ENCODE data around the gene DND1.
"Not testable (repeated sequence)": the region's sequence is repeated elsewhere in the genome, so short reads cannot be mapped to it uniquely, and the experiment has no call there.

Gene DND1

DNA sequence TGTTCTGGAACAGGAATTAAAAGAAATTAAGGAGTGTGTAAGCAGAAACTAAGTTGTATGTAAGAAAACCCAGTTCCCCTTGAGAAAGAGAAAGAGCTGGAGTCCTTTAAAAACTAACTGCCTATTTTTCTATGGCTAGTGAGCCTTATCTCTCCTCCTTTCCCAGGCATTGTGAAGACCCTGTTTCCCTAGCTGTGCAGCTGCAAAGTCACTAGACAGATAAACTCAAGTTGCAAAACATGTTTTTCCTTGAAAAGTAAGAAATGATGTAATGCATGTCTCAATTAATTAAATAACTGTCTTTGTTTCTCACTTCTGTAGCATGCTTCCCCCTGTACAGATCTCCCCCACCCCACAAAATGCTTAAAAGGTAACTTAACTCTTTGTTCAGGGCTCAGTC lies 50.3 kb downstream of the DND1 start:
- not testable (repeated sequence) for H3K27ac ChIP-seq (ENCODE audit: low read depth, low read length); H3K9ac ChIP-seq (ENCODE audit: low read length); H3K27me3 ChIP-seq (ENCODE audit: control insufficient read depth in 1 of 2, insufficient read depth in 2 of 2, low read length in 2 of 2); H3K4me1 ChIP-seq (ENCODE audit: insufficient read depth, low read length); H3K4me3 ChIP-seq (ENCODE audit: low read depth in 1 of 2, low read length in 2 of 2); H3K9me3 ChIP-seq (ENCODE audit: low read length); H3K36me3 ChIP-seq (ENCODE audit: insufficient read depth, low read length)

DNA sequence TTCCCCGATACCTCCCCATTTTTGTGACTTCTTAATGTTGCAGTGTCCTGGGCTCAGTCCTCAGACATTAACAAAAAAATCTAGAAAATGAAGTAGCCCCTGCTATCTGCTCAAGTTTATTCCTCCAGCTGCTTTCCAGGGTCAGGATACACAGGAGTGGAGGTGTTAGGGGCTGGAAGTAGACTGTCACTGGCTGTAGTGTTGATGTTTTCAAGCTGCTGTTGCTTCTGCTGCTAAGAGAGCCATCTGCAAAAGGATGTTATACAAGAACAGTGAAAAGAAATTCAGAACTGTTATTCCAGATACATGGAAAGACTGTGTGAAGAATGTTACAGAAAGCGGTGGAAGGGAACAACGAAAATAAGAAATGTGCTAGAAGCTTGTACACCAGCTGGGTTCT lies 51.1 kb downstream of the DND1 start:
- no peak overlapping the region for H3K9ac ChIP-seq (ENCODE audit: low read length)
- H3K4me3 ChIP-seq (ENCODE audit: low read depth in 1 of 2, low read length in 2 of 2): no peak overlapping the region
- no peaks in the 10 kb centered on the region for H3K36me3 ChIP-seq (ENCODE audit: insufficient read depth, low read length)
- H3K27me3 ChIP-seq (ENCODE audit: control insufficient read depth in 1 of 2, insufficient read depth in 2 of 2, low read length in 2 of 2): no peaks in the 10 kb centered on the region
- H3K4me1 ChIP-seq (ENCODE audit: insufficient read depth, low read length): no peaks in the 10 kb centered on the region
- no peak overlapping the region for H3K27ac ChIP-seq (ENCODE audit: low read depth, low read length)
- no peaks in the 10 kb centered on the region for H3K9me3 ChIP-seq (ENCODE audit: low read length)
